Anterior cingulate cortex (tissue), 58 donors: ENCODE results near the gene ANAPC16.
"Not testable (repeated sequence)": the region's sequence is repeated elsewhere in the genome, so short reads cannot be mapped to it uniquely, and the experiment has no call there.

Source experiments
- DNase-seq, 58 donors: peaks; one replicate each; lab custom pipeline; 2025; lab: John Stamatoyannopoulos, UW

The ANAPC16 gene

GRCh38 chr10:72208526-72208925 lies 7.3 kb upstream of the ANAPC16 start:
- DNase-seq, result not testable (repeated sequence)

- DNase-seq, result not testable (repeated sequence)
These were observed 4.4 kb upstream of the ANAPC16 start for GRCh38 chr10:72211381-72211780.

- not testable (repeated sequence) for DNase-seq
These were observed 4.0 kb upstream of the ANAPC16 start for GRCh38 chr10:72211832-72212231.

- no peak for DNase-seq
These were observed 2.5 kb downstream of the ANAPC16 start for GRCh38 chr10:72218325-72218724.

- no peak for DNase-seq
These were observed 2.9 kb downstream of the ANAPC16 start for GRCh38 chr10:72218726-72219125.

GRCh38 chr10:72219235-72219814 lies 3.5 kb downstream of the ANAPC16 start:
- DNase-seq, result no peak

GRCh38 chr10:72220637-72221036 lies 4.8 kb downstream of the ANAPC16 start:
- no peak for DNase-seq

- no peak for DNase-seq
These were observed 5.5 kb downstream of the ANAPC16 start for GRCh38 chr10:72221278-72221677.

GRCh38 chr10:72223743-72224101 lies 7.9 kb downstream of the ANAPC16 start:
- no peak for DNase-seq

- not testable (repeated sequence) for DNase-seq
These were observed 8.4 kb downstream of the ANAPC16 start for GRCh38 chr10:72224191-72224590.

GRCh38 chr10:72226418-72227027 lies 10.7 kb downstream of the ANAPC16 start:
- no peak for DNase-seq

GRCh38 chr10:72227826-72228225 lies 12.0 kb downstream of the ANAPC16 start:
- no peak for DNase-seq

- DNase-seq, result no peak
These were observed 12.5 kb downstream of the ANAPC16 start for GRCh38 chr10:72228318-72228751.

- no peak for DNase-seq
These were observed 13.7 kb downstream of the ANAPC16 start for GRCh38 chr10:72229261-72230251.

- no peak for DNase-seq
These were observed 17.8 kb downstream of the ANAPC16 start for GRCh38 chr10:72233621-72234020.

GRCh38 chr10:72234560-72235095 lies 18.8 kb downstream of the ANAPC16 start:
- DNase-seq, result no peak

GRCh38 chr10:72235544-72236279 lies 19.9 kb downstream of the ANAPC16 start:
- no peak for DNase-seq

- DNase-seq, result no peak
These were observed 22.8 kb downstream of the ANAPC16 start for GRCh38 chr10:72238392-72239175.

GRCh38 chr10:72239409-72239808 lies 23.6 kb downstream of the ANAPC16 start:
- no peak for DNase-seq

- no peak for DNase-seq
These were observed 24.6 kb downstream of the ANAPC16 start for GRCh38 chr10:72240371-72240770.
